Stimulated activated CD4-positive, alpha-beta T cell treated with anti-CD3 and anti-CD28 coated beads, Interleukin-12 subunit alpha, Interleukin-12 subunit beta, amount 100 ng/mL, for 4 hours (primary cell): ENCODE results near the gene LRP1-AS.

Source experiments
- DNase-seq: peaks from one replicate; pipeline ENCODE4 v3.0.0-alpha.2; 2020

Gene LRP1-AS

DNA sequence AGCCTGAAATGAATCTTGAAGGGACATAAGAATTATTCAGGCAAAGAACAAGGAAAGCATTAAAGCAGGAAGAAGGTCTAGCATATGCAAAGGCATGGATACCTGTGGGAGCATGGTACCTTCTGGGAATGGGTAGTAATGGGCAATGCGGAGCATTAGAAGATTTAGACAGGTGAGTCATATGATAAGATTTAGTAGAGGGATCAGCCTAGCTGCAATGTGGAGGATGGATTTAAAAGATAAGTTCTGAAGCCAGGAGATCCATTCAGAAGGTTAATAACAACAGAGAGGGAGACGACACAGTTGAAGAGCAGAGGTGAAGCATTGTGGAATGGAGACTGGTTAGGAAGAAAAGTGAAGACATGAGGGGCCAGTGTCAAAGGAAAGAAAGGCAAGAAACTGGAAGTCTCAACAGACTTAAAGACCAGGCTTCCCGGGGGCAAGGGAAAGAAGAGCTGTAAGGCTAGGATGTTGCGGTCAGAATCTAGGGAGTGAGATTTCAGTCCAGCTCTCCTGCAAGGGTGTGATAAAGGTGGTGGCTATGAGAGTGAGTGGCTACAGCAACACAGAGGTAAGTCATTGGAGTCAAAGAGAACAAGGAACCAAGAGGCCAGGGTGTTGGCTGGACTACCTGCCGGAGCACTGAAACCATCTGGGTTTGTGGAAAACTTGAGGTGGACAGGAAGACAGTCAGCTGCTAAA is 30.7 kb downstream of the LRP1-AS start:
- no peak for DNase-seq

DNA sequence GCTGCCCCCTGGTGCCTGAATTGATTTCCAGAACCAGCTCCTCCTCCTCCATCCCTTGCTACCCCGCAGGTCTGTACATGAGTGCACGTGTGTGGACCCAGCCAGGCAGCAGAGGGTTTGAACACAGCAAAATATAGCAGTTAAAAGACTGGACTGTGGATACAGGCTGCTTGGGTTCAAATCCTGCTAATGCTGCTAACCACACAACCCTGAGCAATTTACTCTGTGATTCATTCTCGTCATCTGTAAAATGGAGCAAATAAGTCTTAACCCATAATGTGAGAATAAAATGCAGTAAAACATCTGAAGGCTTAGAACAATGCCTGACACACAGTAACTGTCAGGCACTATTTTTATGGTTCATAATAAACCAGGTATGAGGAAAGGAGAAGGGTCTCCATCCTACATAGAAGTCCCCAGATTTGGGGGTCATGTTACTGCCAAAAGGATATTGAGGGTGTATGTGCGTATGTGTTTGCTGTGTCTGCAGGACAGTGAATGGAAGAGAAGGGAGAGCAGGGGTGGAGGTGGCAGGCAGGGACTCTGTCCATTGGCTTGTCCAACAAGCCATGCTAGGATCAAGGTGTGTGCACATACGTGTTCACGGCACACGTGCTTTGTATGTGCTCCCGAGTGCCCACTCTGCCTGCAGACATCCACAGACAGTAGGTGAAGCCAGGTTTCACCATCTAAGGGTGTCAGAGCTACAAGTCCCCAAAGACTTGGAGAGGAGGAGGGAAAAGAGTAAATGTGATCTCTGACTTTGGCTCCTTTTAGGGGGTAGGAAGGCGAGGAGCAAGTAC is 34.7 kb downstream of the LRP1-AS start:
- DNase-seq = no peak

DNA sequence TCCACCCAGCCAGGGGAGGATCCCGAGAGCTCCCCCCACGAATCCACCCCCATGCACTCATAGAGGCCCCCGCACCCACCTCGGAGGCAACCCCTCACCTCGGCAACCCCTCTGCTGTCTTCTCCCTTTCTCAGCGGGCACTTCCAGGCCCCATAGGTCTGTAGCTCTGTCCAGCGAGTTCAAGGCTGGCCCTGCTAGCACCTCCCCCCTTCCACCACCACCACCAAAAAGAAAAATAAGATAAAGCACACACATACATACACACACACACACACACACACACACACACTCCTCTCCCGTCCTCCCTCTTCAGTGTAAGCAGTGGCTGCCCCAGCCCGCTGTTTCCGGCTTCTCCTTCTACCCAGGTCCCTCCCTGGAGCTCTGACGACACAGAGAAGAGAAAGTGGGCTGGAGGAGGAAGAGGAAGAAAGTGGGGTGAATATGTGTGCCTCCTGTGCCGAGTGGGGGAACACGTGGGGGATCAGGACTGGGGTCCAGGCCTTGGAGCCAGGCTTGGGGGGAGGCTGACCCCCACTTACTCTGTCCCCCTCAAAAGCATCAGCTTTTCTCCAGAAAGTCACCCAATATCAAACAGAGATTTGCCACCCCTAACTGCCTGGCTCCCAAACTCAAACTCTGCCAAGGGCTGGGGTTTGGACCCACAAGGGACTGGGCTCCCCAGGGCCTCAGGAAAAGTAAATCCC is 36.2 kb downstream of the LRP1-AS start, which contains the start of gene STAT6:
STAT6 (minus strand) TSS at position 332 of the 704 bp plus-strand sequence. CDS start 3,084 bp downstream, outside the sequence.
- DNase-seq = peak; percentile 71

DNA sequence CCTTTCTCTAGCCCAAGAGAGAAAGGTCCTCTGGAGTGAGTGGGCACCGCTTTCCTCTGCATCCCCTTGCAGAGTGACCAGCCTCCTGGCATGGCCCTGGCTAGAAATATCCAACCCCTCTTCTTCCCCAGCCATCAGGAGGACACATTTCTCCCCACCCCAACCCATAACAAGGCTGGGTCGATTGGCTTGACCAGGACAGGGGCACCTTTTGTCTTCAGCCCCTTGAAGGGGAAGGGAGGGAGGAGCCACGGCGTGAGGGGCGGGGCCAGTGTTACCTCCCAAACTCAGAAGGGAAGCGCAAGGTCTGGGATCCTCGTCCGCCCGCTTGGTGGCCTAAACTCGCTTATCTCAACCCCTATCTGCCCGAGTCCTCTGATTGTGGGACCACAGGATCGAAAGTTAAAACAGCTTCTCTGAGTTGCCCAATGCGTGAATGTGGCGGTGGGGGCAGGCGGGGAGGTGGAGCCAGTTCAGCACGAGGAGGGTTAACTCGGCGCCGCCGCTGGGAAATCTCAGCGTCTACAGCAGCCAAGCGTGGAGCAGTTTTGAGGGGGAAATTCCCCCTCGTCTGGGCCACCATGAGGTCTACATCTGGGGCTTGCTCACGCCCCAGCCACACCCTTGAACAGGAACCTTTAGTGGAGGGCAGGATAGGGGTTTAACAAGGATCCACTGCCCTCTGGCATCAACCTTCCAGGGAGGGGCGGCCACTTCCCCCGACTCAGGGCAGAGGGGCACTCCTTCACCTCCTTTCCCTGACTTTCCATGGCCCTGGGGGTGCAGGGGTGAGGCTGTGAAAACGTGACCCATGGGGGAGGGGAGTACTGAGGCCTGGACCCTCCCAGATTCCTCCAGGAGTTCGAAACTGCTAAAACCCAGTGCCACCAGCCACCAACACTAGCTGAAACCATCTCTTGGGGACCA is 37.1 kb downstream of the LRP1-AS start:
- DNase-seq = peak; percentile 74

DNA sequence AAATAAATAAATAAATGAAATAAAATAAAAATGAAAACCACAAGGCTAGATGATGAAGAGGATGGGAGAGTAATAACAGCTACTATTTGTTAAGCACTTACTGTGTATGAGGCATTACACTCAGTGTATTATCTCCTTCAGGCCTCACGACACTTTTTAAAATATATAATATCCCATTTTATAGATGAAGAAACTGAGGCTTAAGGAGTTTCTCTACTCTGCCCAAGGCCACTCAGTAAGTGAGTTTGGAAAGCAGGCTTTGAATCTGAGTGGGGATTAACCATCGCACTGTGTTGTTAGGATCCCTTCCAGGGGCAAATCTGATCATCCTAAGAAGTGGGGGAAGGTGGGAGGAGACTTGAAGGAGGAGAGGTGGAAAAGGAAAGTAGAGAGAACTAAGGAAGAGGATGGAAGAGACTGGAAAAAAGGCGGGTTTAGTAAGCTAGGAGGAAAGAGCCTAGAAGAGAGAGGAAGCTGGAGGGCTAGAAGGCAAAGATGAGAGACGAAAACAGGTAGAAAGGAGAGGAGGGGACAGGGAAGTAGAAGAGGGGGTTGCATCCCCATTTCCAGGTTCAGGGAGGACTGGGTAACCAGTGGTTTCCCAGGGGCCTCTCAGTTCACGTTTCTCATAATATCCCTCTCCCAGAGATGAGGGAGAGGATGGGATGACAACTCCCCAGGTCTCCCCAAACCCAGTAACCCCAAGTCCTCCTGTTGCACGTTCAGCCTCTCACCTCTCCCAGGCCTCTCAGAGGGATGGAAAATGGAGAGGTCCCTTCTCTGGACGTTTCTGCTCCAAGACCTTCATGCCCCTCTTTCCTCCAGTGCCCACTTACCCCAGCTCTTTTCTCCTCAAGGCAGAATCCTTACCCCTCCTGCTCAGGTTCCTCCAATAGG is 38.0 kb downstream of the LRP1-AS start:
- DNase-seq = no peak

DNA sequence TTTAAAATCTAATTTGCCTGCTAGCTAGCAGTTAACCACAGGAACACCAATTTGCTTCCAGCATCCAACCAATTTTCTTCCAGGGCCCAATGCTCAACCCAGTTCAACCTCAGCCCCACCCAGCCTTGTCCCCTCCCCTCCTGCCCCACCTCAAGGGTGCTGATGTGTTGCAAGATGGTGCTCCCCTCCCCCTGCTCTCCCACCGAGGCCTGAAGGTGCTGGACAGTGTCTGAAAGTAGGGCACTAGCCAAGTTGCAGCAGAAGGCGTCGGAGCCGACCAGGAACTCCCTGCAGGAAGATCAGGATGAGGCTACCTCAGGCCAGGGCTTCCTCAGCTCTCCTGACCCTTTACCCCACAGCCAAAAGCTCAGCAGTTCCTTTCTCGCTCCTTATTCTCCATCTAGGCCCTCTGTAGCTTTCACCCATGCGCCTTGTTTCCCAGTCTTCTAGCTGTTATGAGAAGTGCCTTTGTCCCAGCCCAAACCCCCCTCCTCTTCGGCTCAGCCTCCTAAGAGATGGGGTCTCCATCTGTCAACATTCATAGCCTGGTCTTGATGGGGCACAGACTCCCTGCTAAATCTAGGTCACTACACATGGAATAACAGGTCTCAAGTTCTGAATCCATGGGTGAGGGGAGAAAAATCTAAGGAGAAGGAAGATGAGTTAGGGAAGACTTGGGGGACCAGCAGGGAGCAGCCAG is 39.8 kb downstream of the LRP1-AS start:
- no peak for DNase-seq

DNA sequence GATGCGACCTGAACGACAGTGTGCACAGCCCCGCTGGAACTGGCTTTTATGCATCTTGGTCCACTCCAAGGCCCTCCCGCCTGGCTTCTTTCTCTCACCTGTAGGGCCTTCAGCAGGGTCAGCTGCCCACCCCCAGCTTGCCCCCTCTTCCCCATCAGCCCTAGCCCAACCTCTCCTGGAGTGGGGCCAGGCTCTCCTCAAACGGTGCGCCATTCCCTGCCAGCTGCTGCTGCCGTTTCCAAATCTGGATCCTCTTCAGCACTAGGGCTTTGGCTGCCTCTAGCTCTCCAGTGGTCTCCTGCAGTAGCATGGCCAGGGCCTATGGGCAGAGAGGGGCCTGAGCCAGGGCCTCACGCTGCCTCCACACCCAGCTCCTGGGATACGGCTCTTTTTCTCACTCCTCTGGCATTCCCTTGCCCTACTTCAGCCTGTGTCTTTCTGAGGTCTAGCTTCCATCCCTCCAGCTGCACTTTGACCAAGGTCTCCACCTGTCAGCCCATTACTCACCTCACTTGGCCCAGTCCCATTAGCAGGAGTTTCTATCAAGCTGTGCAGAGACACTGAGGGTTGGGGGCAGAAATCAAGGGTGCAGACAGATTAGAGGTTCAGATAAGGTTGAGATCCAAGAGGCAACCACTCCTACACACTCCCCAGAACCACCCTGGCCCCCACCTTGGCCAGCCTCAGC is 41.3 kb downstream of the LRP1-AS start:
- no peak for DNase-seq

DNA sequence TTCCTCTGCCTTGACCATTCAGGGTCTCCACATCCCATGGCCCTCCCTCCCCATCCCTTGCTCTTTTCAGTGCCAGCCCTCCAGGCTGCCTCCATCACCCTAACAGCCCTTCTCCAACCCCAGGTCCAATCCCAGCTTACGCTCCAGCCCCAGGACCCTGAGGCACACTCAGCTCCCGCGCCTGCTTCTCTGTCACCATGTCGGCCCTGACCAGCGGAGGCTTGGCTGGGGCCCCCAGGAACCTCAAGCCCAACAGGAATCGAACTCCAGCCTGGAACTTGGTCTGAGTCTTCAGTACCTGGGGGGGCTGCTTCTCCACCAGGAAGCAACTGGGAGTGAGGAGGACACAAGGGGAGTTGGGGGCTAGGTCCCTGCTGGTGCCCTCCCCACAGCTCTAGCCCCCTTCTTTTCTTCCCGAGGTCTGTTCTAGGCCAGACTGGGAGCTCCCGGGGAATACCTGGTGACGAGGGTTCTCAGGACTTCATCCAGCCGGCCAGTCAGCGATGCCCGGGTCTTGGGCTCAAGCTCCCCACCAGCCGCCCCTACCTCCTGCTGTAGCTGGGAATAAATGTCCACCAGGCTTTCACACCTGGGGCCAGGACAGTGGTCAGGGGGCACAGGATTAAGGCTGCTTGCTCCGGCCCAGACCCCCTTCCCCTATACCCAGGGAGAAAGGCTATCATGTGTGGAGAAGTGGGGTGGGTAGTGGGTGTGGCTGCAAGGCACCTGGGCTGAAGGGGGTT is 42.2 kb downstream of the LRP1-AS start:
- DNase-seq = no peak

DNA sequence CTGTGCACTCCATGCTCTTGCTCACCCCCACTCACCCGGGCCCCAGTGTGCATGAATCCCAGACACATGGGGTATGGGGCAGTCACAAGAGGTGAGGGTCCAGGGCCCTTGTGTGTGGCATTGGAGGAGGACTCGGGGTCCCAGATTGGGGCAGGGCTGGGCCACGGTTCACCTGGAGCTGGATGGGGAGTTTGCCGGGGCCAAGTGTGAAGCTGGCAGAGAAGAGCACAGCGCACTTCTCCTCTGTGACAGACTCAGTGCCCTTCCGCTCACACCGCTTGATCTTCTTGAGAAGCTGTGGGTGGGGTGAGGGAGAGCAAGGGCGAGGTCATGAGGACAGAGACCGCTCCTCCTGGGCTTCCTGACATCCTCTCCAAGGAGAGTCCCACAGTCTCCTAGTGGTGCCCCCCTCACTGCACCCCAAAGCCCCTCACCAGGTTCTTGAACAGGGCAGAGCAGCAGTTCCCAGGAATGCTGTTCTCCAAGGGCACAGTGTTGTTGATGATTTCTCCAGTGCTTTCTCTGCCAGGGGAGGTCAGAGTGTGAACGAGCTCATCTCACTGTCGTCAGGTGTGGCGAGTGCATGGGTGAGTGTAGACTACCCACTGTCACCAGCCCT is 43.0 kb downstream of the LRP1-AS start:
- DNase-seq = no peak

DNA sequence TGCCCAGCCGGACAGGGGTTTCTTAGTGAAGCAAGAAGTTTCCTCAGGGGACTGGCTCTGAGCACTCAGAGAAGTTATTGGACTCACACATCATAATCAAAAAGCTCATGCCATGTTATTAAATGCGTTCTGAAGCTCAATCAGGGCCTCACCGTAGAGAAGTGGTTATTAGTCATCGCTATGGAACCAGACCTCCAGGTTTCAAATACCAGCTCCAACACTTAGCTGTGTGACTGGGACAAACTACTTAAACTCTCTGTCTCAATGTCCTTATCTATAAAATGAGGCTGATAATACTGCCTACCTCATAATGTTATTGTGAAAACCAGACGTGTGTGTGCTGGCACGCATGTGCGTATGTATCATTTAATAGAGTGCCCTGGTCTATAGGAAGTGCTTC is 43.6 kb downstream of the LRP1-AS start:
- DNase-seq = no peak

DNA sequence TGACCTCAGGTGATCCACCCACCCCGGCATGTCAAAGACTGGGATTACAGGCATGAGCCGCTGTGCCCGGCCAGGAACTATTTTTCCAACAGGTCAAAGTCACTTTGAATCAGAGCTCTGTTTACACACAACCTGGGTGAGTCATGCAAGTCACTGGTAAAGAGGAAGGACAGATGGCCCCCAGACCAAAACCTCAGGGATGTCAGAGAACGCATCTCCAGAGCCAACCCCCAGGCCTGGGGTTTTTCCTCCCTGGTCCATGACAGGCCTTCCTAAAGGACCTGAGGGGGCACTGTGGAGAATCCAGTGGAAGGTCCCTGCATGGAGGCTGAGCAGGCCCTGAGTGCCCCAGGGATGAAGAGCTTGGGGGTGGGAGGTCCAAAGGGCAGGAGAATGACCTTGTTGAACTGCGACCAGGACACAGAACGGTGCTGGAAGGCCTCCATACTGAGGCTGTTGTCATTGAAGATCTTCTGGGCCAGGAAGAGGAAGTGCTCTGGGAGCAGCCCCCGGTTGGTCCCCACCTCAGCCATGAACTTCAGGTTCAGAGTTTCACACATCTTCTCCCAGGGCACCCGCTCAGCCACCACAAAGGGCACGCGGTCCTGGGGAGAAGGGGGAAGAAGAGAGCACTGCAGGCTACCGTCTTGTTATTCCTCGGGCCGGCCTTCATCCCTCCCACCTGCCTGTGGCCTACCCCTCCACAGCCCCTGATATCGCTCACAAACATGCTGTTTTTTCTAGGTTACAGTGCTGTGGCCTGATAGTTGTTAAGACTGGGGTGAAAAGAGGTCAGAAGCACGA is 45.3 kb downstream of the LRP1-AS start:
- no peak for DNase-seq

DNA sequence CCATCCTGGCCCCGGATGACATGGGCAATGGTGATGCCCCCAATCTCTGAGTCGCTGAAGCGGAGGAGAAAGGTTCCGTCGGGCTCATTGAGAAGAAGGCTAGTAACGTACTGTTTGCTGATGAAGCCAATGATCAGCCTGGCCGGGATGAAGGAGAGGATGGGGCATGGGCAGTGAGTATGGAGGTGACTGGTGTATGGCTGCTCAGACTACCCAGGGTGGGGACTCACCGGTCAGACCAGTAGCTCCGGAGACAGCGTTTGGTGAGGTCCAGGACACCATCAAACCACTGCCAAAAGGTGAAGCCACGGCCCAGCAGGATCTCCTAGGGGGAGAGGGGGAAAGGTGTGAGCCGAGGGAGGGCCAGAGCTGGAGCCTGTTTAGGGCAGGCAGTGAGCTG is 47.7 kb downstream of the LRP1-AS start:
- DNase-seq = no peak

DNA sequence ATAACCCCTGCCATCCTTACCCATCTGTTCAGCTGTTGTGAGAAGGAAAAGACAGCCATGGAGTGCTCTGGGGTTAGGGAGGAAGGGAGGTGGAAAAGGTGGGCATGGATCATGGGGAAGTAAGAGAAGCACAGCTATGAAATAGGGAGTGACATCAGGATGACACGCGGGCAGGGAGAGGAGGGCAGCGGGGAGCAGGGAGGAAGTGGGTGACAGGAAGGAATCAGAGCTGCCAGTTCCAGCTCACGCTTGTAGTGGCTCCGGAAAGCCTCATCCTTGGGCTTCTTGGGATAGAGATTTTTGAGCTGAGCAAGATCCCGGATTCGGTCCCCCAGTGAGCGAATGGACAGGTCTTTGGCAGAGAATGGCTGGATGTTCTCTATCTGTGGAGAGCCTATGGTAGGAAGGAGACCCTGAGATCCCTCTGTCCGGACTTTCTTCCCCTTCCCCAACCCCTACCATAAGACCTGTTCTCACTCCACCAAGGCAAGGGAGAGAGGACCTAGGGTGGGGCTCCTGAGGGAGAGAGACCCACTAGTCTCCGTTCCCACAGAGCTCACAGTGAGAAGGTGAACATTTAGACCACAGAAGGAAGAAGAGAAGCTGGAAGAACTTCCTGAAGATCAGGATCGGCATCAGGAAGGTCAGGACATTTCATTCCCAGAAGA is 48.2 kb downstream of the LRP1-AS start:
- DNase-seq = no peak

DNA sequence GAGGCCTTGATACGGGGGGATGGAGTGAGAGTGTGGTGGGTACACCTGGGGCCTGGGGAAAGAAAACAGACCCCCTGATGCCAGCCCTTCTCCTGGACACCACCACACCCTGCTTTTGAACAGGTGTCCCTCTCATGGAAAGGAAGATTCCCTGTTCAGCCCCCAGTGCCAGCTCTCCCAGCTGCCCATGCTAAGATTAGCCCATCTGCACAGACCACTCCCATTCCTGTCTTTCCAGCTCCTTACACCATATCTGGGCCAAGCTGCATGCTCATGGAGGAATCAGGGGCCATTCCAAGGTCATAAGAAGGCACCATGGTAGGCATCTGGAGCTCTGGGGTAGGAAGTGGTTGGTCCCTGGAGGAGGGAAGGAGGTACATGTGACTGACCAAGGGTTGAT is 48.9 kb downstream of the LRP1-AS start:
- DNase-seq = no peak

DNA sequence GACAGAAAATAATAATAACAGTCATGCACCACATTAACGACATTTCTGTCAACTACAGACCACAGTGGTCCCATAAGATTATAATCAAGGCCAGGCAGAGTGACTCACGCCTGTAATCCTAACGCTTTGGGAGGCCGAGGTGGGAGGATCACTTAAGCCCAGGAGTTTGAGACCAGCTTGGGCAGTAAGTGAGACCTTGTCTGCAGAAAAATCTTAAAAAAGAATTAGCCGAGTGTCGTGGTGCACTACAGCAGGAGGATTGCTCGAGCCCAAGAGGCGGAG is 49.9 kb downstream of the LRP1-AS start:
- DNase-seq = no peak

DNA sequence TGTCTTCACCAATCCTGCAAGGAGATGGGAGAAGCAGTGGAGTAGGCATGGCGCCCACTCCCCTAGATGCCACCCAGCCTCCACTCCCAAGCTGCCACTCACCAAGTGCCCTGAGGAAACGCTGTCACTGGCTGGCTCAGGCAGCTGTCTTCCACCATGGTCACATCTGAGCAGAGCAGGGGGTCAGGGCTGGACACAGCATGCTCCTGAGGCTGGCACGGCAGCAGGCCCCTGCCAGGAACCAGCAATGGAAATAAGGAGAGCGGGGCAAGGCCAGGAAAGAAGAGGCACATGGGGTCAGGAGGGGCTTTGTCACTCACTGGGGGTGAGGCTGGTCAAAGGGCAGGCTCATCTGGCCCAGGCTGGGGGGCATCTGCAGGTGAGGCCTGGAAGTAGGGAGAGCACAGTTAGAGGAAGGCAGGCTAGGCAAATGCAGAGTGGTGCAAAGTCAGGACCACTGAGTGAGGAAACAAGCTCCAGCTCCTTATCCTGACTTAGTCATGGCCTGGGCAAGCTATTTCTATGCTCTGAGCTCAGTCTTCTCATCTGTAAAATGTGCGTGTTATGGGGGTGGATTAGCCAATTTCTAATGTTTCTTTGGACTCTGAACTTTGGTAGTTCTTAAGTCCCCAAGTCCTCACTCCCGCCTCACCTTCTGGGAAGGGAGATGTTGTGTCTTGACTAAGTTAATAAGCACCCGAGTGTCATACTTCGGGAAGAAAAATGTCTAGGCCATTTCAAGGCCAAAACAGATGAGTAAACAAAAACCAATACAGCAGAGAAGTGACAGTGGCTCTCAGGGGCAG is 50.5 kb downstream of the LRP1-AS start:
- no peak for DNase-seq

DNA sequence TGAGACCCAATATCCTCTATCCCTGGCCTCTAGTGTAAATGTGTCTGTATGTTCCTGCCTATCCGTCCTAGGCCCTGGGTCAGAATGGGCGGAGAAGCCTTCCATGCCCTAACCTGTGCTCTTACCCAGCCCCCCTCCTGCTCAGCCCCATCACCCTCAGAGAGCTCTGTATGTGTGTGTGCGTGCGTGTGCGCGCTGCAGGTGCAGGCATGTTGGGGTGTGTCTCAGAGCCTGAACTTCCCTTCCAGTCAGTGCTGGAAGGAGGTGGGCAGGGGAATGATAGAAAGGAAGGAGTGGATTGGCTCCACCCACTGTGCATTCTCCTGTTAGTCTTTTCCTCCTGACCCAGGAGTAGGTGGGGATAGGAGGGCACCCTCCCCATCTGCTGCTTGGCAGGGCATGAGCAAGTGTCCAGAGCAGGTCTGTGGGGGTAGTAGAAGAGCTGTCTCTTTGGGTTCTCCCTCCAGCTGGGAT is 51.3 kb downstream of the LRP1-AS start:
- DNase-seq = no peak
